Keratinocyte (primary cell): ENCODE measurements around the gene ZC3H12C. TPM values are rescaled to one million over a fixed set of nuclear protein-coding genes. Genes with fewer than 3 reads are reported as not detected.

Experiments used
- DNase-seq: peaks from one replicate; pipeline ENCODE4 v3.0.0-alpha.2; 2011; ENCODE audit warnings: low read depth, missing footprints, low spot score
- FAIRE-seq: peaks from 2 replicates; lab custom pipeline; 2011; peaks lifted over from hg19 to GRCh38; lab: Jason Lieb, UNC
- H2AFZ ChIP-seq: 2 replicates; pipeline ENCODE4 v1.6.0; 2012; ENCODE audit warnings: low read length, control low read depth, inconsistent platforms; ENCODE audit not compliant: control insufficient read depth
- H3K27ac ChIP-seq: 2 replicates; pipeline ENCODE4 v1.5.1; 2011; ENCODE audit warnings: low read length; ENCODE audit not compliant: control insufficient read depth, insufficient read depth
- H3K27me3 ChIP-seq: 3 replicates; pipeline ENCODE4 v1.6.0; 2011; ENCODE audit warnings: low read length; ENCODE audit not compliant: control insufficient read depth, insufficient read depth; ENCODE audit errors: extremely low read depth
- H3K36me3 ChIP-seq, 2 experiments: 2 replicates in 1 of 2; 3 replicates in 1 of 2; pipeline ENCODE4 v1.5.1; 2011; ENCODE audit warnings: low read length in 2 of 2, mild to moderate bottlenecking in 1 of 2; ENCODE audit not compliant: control insufficient read depth in 2 of 2, insufficient read depth in 2 of 2; ENCODE audit errors: extremely low read depth in 1 of 2
- H3K4me1 ChIP-seq: 3 replicates; pipeline ENCODE4 v1.5.1; 2011; ENCODE audit warnings: low read length; ENCODE audit not compliant: control insufficient read depth, insufficient read depth; ENCODE audit errors: extremely low read depth
- H3K4me2 ChIP-seq: 3 replicates; pipeline ENCODE4 v1.6.0; 2011; ENCODE audit warnings: low read depth, low read length; ENCODE audit not compliant: control insufficient read depth, insufficient read depth; ENCODE audit errors: extremely low read depth
- H3K4me3 ChIP-seq, 3 experiments: fragments of 200-600 bp in 1 of 3; sonication (generic) in 1 of 3; 2 replicates in 2 of 3; 3 replicates in 1 of 3; pipeline ENCODE4 v1.5.1; 2011 to 2016; ENCODE audit warnings: low read length in 3 of 3, mild to moderate bottlenecking in 3 of 3, control low read depth in 2 of 3, inconsistent platforms in 1 of 3, low read depth in 1 of 3, mixed read lengths in 1 of 3, mixed run types in 1 of 3, moderate library complexity in 1 of 3; ENCODE audit not compliant: control insufficient read depth in 2 of 3, insufficient read depth in 2 of 3; ENCODE audit errors: extremely low read depth in 1 of 3
- H3K79me2 ChIP-seq: 2 replicates; pipeline ENCODE4 v1.6.0; 2012; ENCODE audit warnings: low read length; ENCODE audit not compliant: control insufficient read depth, insufficient read depth
- H3K9ac ChIP-seq: 3 replicates; pipeline ENCODE4 v1.6.0; 2011; ENCODE audit warnings: low read length; ENCODE audit not compliant: control insufficient read depth, insufficient read depth; ENCODE audit errors: extremely low read depth
- H3K9me1 ChIP-seq: 3 replicates; pipeline ENCODE4 v1.6.0; 2011; ENCODE audit warnings: low read length; ENCODE audit not compliant: control insufficient read depth, insufficient read depth; ENCODE audit errors: extremely low read depth
- H3K9me3 ChIP-seq: 2 replicates; pipeline ENCODE4 v1.5.1; 2012; ENCODE audit warnings: low read depth, low read length; ENCODE audit not compliant: control insufficient read depth
- H4K20me1 ChIP-seq: 3 replicates; pipeline ENCODE4 v1.6.0; 2011; ENCODE audit warnings: low read length; ENCODE audit not compliant: control insufficient read depth, insufficient read depth; ENCODE audit errors: extremely low read depth
- EZH2 ChIP-seq: IDR thresholded peaks from one replicate; pipeline ENCODE4 v1.6.1; 2012; ENCODE audit warnings: inconsistent platforms, mild to moderate bottlenecking, low read length, moderate library complexity
- dilution Hi-C: fragments of 300-500 bp; cut with MboI; formaldehyde crosslinking; loops from one replicate; pipeline ENCODE4 v1.7.0; 2020; ENCODE audit warnings: low sequenced_read_pairs; ENCODE audit not compliant: extremely low pct_ligation_motif_present
- polyA plus RNA-seq, 5 experiments: library from polyadenylated mRNA; depleted of rRNA in 3 of 5; stranded (reverse) in 3 of 5; stranded (forward) in 1 of 5; unstranded in 1 of 5; fragments of >200 nt; gene quantifications; 1 replicate in 1 of 5; 2 replicates in 3 of 5; 3 replicates in 1 of 5; pipeline versions ENCODE4 v1.2.1 to v1.2.3, GENCODE V29; 2011 to 2012; ENCODE audit warnings: missing spikeins in 2 of 5, low read depth in 1 of 5, low replicate concordance in 1 of 5
- TF ChIP-seq, protein P1 (sequence below), 3 experiments: IDR thresholded peaks in 1 of 3; conservative IDR thresholded peaks in 1 of 3; optimal IDR thresholded peaks in 1 of 3; 2 replicates in 2 of 3; 3 replicates in 1 of 3; pipeline versions ENCODE3 to v1.5.1; 2011; ENCODE audit warnings: low read length in 3 of 3, mild to moderate bottlenecking in 3 of 3, moderate library complexity in 2 of 3, control low read depth in 1 of 3, inconsistent platforms in 1 of 3; ENCODE audit not compliant: insufficient read depth in 2 of 3; ENCODE audit errors: extremely low read depth in 1 of 3

Gene ZC3H12C
- polyA plus RNA-seq, 1 donor (not counting 4 experiments of a cell fraction or from before 2014, with no cell fraction given), result 13.9 TPM

- peak overlapping the region; percentile 83 for H3K4me2 ChIP-seq
- TF ChIP-seq, protein P1, sequence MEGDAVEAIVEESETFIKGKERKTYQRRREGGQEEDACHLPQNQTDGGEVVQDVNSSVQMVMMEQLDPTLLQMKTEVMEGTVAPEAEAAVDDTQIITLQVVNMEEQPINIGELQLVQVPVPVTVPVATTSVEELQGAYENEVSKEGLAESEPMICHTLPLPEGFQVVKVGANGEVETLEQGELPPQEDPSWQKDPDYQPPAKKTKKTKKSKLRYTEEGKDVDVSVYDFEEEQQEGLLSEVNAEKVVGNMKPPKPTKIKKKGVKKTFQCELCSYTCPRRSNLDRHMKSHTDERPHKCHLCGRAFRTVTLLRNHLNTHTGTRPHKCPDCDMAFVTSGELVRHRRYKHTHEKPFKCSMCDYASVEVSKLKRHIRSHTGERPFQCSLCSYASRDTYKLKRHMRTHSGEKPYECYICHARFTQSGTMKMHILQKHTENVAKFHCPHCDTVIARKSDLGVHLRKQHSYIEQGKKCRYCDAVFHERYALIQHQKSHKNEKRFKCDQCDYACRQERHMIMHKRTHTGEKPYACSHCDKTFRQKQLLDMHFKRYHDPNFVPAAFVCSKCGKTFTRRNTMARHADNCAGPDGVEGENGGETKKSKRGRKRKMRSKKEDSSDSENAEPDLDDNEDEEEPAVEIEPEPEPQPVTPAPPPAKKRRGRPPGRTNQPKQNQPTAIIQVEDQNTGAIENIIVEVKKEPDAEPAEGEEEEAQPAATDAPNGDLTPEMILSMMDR (optimal IDR thresholded peaks at IDR 0.05 in 1 of 3, IDR thresholded peaks at IDR 0.05 in 1 of 3, conservative IDR thresholded peaks at IDR 0.05 in 1 of 3; ENCODE audit: extremely low read depth in 1 of 3, insufficient read depth in 2 of 3, low read length in 3 of 3), result no peak
- TF ChIP-seq EZH2, result no peak
- H3K27me3 ChIP-seq, result no peaks in the 10 kb centered on the region
- peaks cover 0 to under 1% of the 10 kb centered on the region in 2 experiments for H3K36me3 ChIP-seq
- no peak overlapping the region for H3K9ac ChIP-seq
- peaks cover 28% of the 10 kb centered on the region for H3K4me1 ChIP-seq
- no peaks in the 10 kb centered on the region for H3K9me1 ChIP-seq
- H3K4me3 ChIP-seq, result peak overlapping the region in 2 of 3 experiments; percentile 32 to 60
- dilution Hi-C loops, result no loop called here
- H4K20me1 ChIP-seq, result no peaks in the 10 kb centered on the region
- DNase-seq (peak; percentile 35), FAIRE-seq (peak; percentile 98)
- peaks cover 32% of the 10 kb centered on the region for H3K79me2 ChIP-seq
- H2AFZ ChIP-seq, result no peak overlapping the region
- H3K27ac ChIP-seq, result peak overlapping the region; percentile 75
- H3K9me3 ChIP-seq, result no peaks in the 10 kb centered on the region
Observed at GRCh38 chr11:110131386-110132123, 38.4 kb downstream of the ZC3H12C start.

DNA sequence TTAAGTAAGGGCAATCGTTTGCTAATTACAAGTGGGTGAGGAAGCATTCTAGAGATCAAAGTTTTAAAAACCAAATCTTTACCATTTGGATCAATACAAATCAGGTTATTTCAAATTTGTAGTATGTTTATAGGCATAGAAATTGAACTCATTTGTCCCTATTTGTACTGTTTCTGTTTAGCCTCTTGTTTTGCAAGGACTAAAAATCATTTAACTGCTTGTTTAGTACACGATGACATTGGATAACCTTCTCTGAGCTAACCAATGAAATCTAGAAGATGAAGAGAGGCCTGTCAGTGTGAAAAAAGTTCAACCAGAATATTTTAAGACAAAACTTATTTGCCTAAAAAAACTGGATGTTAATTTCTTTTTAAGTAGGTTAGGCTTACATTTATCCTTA is 40.0 kb downstream of the ZC3H12C start:
- Histone ChIP-seq H3K27me3 (no peaks in the 10 kb centered on the region), H3K4me3 (no peak overlapping the region), H4K20me1 (no peaks in the 10 kb centered on the region), H3K9ac (no peak overlapping the region), H3K4me2 (no peak overlapping the region), H3K36me3 (peaks cover 0 to 7% of the 10 kb centered on the region in 2 experiments), H3K27ac (no peak overlapping the region), H3K9me1 (no peaks in the 10 kb centered on the region), H3K79me2 (peaks cover 26% of the 10 kb centered on the region), H3K4me1 (peaks cover 24% of the 10 kb centered on the region), H3K9me3 (no peaks in the 10 kb centered on the region), H2AFZ (no peak overlapping the region)
- dilution Hi-C loops, result no loop called here
- FAIRE-seq, result no peak
- no peak for DNase-seq
- no peak for TF ChIP-seq EZH2
- TF ChIP-seq, protein P1 (optimal IDR thresholded peaks at IDR 0.05 in 1 of 3, IDR thresholded peaks at IDR 0.05 in 1 of 3, conservative IDR thresholded peaks at IDR 0.05 in 1 of 3; ENCODE audit: extremely low read depth in 1 of 3, insufficient read depth in 2 of 3, low read length in 3 of 3), result no peak
